ENCODE results near the gene CASS4.

GRCh38 chr20:56389807-56390206 is 22.3 kb upstream of the CASS4 start:
- no peak for TF ChIP-seq CTCF (conservative IDR thresholded peaks at IDR 0.05; ENCODE audit: low read depth, low read length)
- no peak for TF ChIP-seq EZH2 (IDR thresholded peaks at IDR 0.05; ENCODE audit: borderline replicate concordance, low read depth, low read length, poor library complexity, severe bottlenecking)
